NCI-H187 (cell line): Measurements from ENCODE around the gene ATP6V1C2.
A peak's percentile ranks its signal among the peaks of the same experiment; 100 is the strongest.

Experiments used
- DNase-seq, 2 experiments: peaks; one replicate each; lab custom pipeline; 2025; lab: John Stamatoyannopoulos, UW

Gene ATP6V1C2

GRCh38 chr2:10721396-10722251 is at the start of gene ATP6V1C2:
Gene ATP6V1C2 (plus strand): TSS chr2:10721630. CDS start chr2:10722850, 1,220 bp downstream.
- DNase-seq: peak in 1 of 2 experiments; percentile 73

GRCh38 chr2:10675131-10675530 is 46.3 kb upstream of the ATP6V1C2 start:
- DNase-seq: no peak

- DNase-seq: no peak
Measured at GRCh38 chr2:10678225-10678624, 43.2 kb upstream of the ATP6V1C2 start.

- no peak for DNase-seq
Measured at GRCh38 chr2:10680214-10680613, 41.2 kb upstream of the ATP6V1C2 start.

- no peak for DNase-seq
Measured at GRCh38 chr2:10680957-10681356, 40.5 kb upstream of the ATP6V1C2 start.

- DNase-seq: no peak
Measured at GRCh38 chr2:10686176-10686730, 35.2 kb upstream of the ATP6V1C2 start.

- DNase-seq: no peak
Measured at GRCh38 chr2:10688921-10689807, 32.3 kb upstream of the ATP6V1C2 start.

- DNase-seq: no peak
Measured at GRCh38 chr2:10691521-10691920, 29.9 kb upstream of the ATP6V1C2 start.

- no peak for DNase-seq
Measured at GRCh38 chr2:10700078-10700803, 21.2 kb upstream of the ATP6V1C2 start.

- no peak for DNase-seq
Measured at GRCh38 chr2:10704034-10704594, 17.3 kb upstream of the ATP6V1C2 start.

- DNase-seq: no peak
Measured at GRCh38 chr2:10706033-10706432, 15.4 kb upstream of the ATP6V1C2 start.

- no peak for DNase-seq
Measured at GRCh38 chr2:10707831-10708230, 13.6 kb upstream of the ATP6V1C2 start.

- DNase-seq: peak; percentile 29 to 59
Measured at GRCh38 chr2:10709290-10709939, 12.0 kb upstream of the ATP6V1C2 start.

- no peak for DNase-seq
Measured at GRCh38 chr2:10712185-10712809, 9.1 kb upstream of the ATP6V1C2 start.

- DNase-seq: no peak
Measured at GRCh38 chr2:10716581-10716980, 4.8 kb upstream of the ATP6V1C2 start.

GRCh38 chr2:10717628-10718027 is 3.8 kb upstream of the ATP6V1C2 start:
- DNase-seq: no peak

GRCh38 chr2:10720306-10720705 is 1.1 kb upstream of the ATP6V1C2 start:
- DNase-seq: no peak

GRCh38 chr2:10720947-10721395 is 459 bp upstream of the ATP6V1C2 start:
- DNase-seq: no peak

GRCh38 chr2:10722252-10722825 is 909 bp downstream of the ATP6V1C2 start:
- peak in 1 of 2 experiments; percentile 16 for DNase-seq
